ENCODE measurements around the gene ZC3H6. TPM values are rescaled to one million over a fixed set of nuclear protein-coding genes. Genes with fewer than 3 reads are reported as not detected.

ZC3H6 gene, protein sequence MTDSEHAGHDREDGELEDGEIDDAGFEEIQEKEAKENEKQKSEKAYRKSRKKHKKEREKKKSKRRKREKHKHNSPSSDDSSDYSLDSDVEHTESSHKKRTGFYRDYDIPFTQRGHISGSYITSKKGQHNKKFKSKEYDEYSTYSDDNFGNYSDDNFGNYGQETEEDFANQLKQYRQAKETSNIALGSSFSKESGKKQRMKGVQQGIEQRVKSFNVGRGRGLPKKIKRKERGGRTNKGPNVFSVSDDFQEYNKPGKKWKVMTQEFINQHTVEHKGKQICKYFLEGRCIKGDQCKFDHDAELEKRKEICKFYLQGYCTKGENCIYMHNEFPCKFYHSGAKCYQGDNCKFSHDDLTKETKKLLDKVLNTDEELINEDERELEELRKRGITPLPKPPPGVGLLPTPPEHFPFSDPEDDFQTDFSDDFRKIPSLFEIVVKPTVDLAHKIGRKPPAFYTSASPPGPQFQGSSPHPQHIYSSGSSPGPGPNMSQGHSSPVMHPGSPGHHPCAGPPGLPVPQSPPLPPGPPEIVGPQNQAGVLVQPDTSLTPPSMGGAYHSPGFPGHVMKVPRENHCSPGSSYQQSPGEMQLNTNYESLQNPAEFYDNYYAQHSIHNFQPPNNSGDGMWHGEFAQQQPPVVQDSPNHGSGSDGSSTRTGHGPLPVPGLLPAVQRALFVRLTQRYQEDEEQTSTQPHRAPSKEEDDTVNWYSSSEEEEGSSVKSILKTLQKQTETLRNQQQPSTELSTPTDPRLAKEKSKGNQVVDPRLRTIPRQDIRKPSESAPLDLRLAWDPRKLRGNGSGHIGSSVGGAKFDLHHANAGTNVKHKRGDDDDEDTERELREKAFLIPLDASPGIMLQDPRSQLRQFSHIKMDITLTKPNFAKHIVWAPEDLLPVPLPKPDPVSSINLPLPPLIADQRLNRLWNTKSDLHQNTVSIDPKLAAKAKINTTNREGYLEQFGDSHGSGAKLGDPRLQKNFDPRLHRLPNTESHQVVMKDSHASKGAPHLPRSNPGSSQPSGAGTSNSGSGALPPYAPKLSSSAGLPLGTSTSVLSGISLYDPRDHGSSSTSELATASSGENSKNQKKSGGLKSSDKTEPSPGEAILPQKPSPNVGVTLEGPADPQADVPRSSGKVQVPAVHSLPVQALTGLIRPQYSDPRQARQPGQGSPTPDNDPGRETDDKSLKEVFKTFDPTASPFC
- total RNA-seq = 4.4 and 6.6 TPM in 2 replicates
- 0.85 and 1.7 TPM in 2 replicates for polyA plus RNA-seq
- 2.0 and 3.6 TPM in 2 replicates for polyA plus RNA-seq (2012)
- 2.2 and 2.7 TPM in 2 replicates for polyA minus RNA-seq (ENCODE audit: low replicate concordance)

DNA sequence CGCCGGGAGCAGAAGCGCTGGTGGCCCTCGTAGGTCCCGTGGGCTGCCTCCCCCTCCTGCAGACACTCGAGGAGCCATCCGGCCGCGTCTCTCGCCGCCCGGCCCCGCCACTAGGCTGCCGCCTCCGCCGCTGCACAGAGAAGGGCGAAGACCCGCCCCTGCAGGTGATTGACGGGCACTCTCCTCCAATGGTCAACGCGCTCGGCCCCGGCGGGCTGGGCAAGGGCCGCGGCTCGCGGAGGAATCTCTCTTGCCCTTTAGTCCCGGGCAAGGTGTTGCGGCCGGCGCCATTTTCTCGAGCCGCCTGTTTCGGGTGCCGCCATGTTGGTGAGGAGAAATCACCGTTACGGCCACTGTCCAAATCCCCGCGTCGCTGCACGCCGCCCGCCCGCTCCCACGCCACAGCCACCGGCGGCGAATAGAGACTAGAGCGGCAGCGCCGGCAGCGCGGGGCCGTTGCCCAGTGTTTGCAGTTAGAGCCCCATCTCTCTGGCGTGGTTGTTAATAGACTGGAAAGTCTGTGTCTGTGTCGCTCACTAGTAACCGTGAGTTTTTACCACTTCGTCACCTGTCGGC lies at the start of gene ZC3H6:
TSS of gene ZC3H6 (plus strand) at position 287 of the 576 bp plus-strand sequence. CDS start 398 bp downstream, outside the sequence.
- no peaks in the 10 kb centered on the region for H3K4me1 ChIP-seq (ENCODE audit: control insufficient read depth, extremely low read depth, insufficient read depth, low read length)
- no peaks in the 10 kb centered on the region for H4K20me1 ChIP-seq (ENCODE audit: control insufficient read depth, extremely low read depth, insufficient read depth, low read length)
- H2AFZ ChIP-seq (ENCODE audit: low read length) = peak within 1 kb of the TSS; percentile 62
- no peaks in the 10 kb centered on the region for H3K79me2 ChIP-seq (ENCODE audit: control insufficient read depth, insufficient read depth, low read length)
- H3K36me3 ChIP-seq (ENCODE audit: control insufficient read depth, insufficient read depth, low read length) = no peaks in the 10 kb centered on the region
- H3K9ac ChIP-seq (ENCODE audit: insufficient read depth, low read length) = peak within 1 kb of the TSS; percentile 100
- peak within 1 kb of the TSS; percentile 87 for H3K4me2 ChIP-seq (ENCODE audit: extremely low read depth, insufficient read depth, low read length)
- H3K9me3 ChIP-seq (ENCODE audit: control insufficient read depth, insufficient read depth, low read depth, low read length) = no peaks in the 10 kb centered on the region
- TF ChIP-seq, protein P1, sequence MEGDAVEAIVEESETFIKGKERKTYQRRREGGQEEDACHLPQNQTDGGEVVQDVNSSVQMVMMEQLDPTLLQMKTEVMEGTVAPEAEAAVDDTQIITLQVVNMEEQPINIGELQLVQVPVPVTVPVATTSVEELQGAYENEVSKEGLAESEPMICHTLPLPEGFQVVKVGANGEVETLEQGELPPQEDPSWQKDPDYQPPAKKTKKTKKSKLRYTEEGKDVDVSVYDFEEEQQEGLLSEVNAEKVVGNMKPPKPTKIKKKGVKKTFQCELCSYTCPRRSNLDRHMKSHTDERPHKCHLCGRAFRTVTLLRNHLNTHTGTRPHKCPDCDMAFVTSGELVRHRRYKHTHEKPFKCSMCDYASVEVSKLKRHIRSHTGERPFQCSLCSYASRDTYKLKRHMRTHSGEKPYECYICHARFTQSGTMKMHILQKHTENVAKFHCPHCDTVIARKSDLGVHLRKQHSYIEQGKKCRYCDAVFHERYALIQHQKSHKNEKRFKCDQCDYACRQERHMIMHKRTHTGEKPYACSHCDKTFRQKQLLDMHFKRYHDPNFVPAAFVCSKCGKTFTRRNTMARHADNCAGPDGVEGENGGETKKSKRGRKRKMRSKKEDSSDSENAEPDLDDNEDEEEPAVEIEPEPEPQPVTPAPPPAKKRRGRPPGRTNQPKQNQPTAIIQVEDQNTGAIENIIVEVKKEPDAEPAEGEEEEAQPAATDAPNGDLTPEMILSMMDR (conservative IDR thresholded peaks at IDR 0.05 in 1 of 2, IDR thresholded peaks at IDR 0.05 in 1 of 2; ENCODE audit: low read depth in 1 of 2, low read length in 2 of 2) = no peak
- no peak for TF ChIP-seq EZH2 (IDR thresholded peaks at IDR 0.05; ENCODE audit: low read length, missing control alignments)
- H3K4me3 ChIP-seq (replicated peaks in 1 of 4; ENCODE audit: control extremely low read depth in 1 of 4, insufficient read depth in 1 of 4, low read depth in 3 of 4, low read length in 4 of 4) = peak within 1 kb of the TSS; percentile 86 to 98 (median 97)
- H3K27ac ChIP-seq (ENCODE audit: insufficient read depth, low read length) = peak within 1 kb of the TSS; percentile 99
- no peaks in the 10 kb centered on the region for H3K27me3 ChIP-seq (ENCODE audit: control insufficient read depth, insufficient read depth, low read length)
- peak; percentile 99 for DNase-seq (ENCODE audit: low read depth in 2 of 2)

DNA sequence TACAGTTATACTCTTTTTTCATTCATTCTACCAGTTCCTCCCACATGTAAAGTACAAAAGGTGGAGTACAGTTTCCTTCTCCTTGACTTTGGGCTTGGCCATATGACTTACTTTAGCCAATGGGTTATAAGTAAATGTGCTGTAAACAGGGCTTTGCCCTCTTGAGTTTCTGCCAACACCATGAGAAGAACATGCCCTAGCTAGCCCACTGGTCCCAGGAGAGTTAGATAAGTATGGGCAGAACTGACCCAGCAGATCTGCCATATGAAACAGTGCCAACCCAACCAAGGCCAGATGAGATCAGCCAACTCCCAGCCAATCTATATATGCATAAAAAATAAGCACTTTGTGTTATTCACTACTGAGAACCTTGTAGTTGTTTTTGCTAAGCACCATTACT lies 46.0 kb upstream of the ZC3H6 start:
- H3K4me1 ChIP-seq (ENCODE audit: control insufficient read depth, extremely low read depth, insufficient read depth, low read length) = no peaks in the 10 kb centered on the region
- peak in 1 of 2 donors; percentile 76 for DNase-seq (ENCODE audit: low read depth in 2 of 2)
- no peaks in the 10 kb centered on the region for H3K27me3 ChIP-seq (ENCODE audit: control insufficient read depth, insufficient read depth, low read length)
- no peak overlapping the region for H3K27ac ChIP-seq (ENCODE audit: insufficient read depth, low read length)
- H2AFZ ChIP-seq (ENCODE audit: low read length) = no peak overlapping the region
- no peak overlapping the region for H3K9ac ChIP-seq (ENCODE audit: insufficient read depth, low read length)
- H3K4me3 ChIP-seq (replicated peaks in 1 of 4; ENCODE audit: control extremely low read depth in 1 of 4, insufficient read depth in 1 of 4, low read depth in 3 of 4, low read length in 4 of 4) = no peak overlapping the region
- TF ChIP-seq, protein P1 (conservative IDR thresholded peaks at IDR 0.05 in 1 of 2, IDR thresholded peaks at IDR 0.05 in 1 of 2; ENCODE audit: low read depth in 1 of 2, low read length in 2 of 2) = no peak
- no peak for TF ChIP-seq EZH2 (IDR thresholded peaks at IDR 0.05; ENCODE audit: low read length, missing control alignments)
- no peaks in the 10 kb centered on the region for H3K9me3 ChIP-seq (ENCODE audit: control insufficient read depth, insufficient read depth, low read depth, low read length)
- no peaks in the 10 kb centered on the region for H4K20me1 ChIP-seq (ENCODE audit: control insufficient read depth, extremely low read depth, insufficient read depth, low read length)
- H3K4me2 ChIP-seq (ENCODE audit: extremely low read depth, insufficient read depth, low read length) = no peak overlapping the region
- no peaks in the 10 kb centered on the region for H3K36me3 ChIP-seq (ENCODE audit: control insufficient read depth, insufficient read depth, low read length)
- no peaks in the 10 kb centered on the region for H3K79me2 ChIP-seq (ENCODE audit: control insufficient read depth, insufficient read depth, low read length)

All from fibroblast of lung (primary cell).